Esophagus squamous epithelium (tissue), 5 donors: Measurements from ENCODE around the gene EEF1AKMT4. TPM values are rescaled to one million over a fixed set of nuclear protein-coding genes. Genes with fewer than 3 reads are reported as not detected.
A peak's percentile ranks its signal among the peaks of the same experiment; 100 is the strongest.

Source experiments
- DNase-seq: peaks from one replicate; lab custom pipeline; 2025; lab: John Stamatoyannopoulos, UW
- H3K27ac ChIP-seq, 4 donors: fragments of 200-600 bp; sonication (generic); one replicate each; pipeline ENCODE4 v1.5.1; 2016 to 2019; ENCODE audit warnings: mild to moderate bottlenecking in 1 of 4
- H3K27me3 ChIP-seq, 4 donors: fragments of 200-600 bp; sonication (generic); 1 replicate in 3 of 4; 2 replicates in 1 of 4; pipeline versions ENCODE4 v1.5.1 to v1.6.0; 2017 to 2021; ENCODE audit warnings: antibody characterized with exemption in 1 of 4
- H3K36me3 ChIP-seq, 3 donors: fragments of 200-600 bp; sonication (generic); one replicate each; pipeline ENCODE4 v1.5.1; 2016 to 2019
- H3K4me1 ChIP-seq, 3 donors: fragments of 200-600 bp; sonication (generic); one replicate each; pipeline ENCODE4 v1.5.1; 2017 to 2019
- H3K4me3 ChIP-seq, 4 donors: fragments of 200-600 bp; sonication (generic); 1 replicate in 3 of 4; 2 replicates in 1 of 4; pipeline ENCODE4 v1.5.1; 2016 to 2019; ENCODE audit warnings: mild to moderate bottlenecking in 2 of 4, moderate library complexity in 1 of 4
- H3K9me3 ChIP-seq, 3 donors: fragments of 200-600 bp; sonication (generic); one replicate each; pipeline ENCODE4 v1.5.1; 2016 to 2019
- CTCF ChIP-seq, 6 experiments: fragments of 450-650 bp in 4 of 6; fragments of 200-600 bp in 2 of 6; sonication (generic) in 2 of 6; IDR thresholded peaks; one replicate each; pipeline ENCODE4 v1.5.1; 2016 to 2019; ENCODE audit warnings: antibody characterized with exemption in 6 of 6, mild to moderate bottlenecking in 4 of 6, moderate library complexity in 4 of 6
- POLR2A ChIP-seq, 4 donors: fragments of 450-650 bp; IDR thresholded peaks; one replicate each; pipeline ENCODE4 v1.6.1; 2017; ENCODE audit warnings: antibody characterized with exemption in 4 of 4, mild to moderate bottlenecking in 4 of 4, moderate library complexity in 3 of 4
- WGBS, 2 donors: methylation state at CpG; one replicate each; pipeline ENCODE4 v1.1.5; 2018; 5-methylcytosine and 5-hydroxymethylcytosine counted together
- intact Hi-C: fragments of 100-400 bp; cut with DNase I; formaldehyde crosslinking; loops from one replicate; pipeline ENCODE4 v1.15.0; 2022
- total RNA-seq, 4 donors: library from RNA; depleted of rRNA; stranded (reverse); fragments of >200 nt; gene quantifications; one replicate each; pipeline ENCODE4 v1.1.0, GENCODE V29; 2016
- donor health status: DM: yes; HTN: yes; CAD: no.

Gene EEF1AKMT4
- total RNA-seq, 4 donors from 2014 or later = 8.1 to 13.4 (median 10.3) TPM

GRCh38 chr3:184298759-184299487 is 49.5 kb downstream of the EEF1AKMT4 start, which contains the start of gene PSMD2:
Gene PSMD2, plus strand, starts transcription at chr3:184299241. Its CDS starts 26 bp downstream, at chr3:184299267.
- intact Hi-C loops = no loop called here
- no peaks in the 10 kb centered on the region for H3K27me3 ChIP-seq
- H3K36me3 ChIP-seq = peaks cover 24 to 39% (median 28%) of the 10 kb centered on the region in 3 donors
- peak within 1 kb of the TSS; percentile 86 to 92 (median 88) for H3K27ac ChIP-seq
- DNase-seq = peak; percentile 84
- peaks cover 9 to 23% (median 13%) of the 10 kb centered on the region in 3 donors for H3K4me1 ChIP-seq
- TF ChIP-seq POLR2A (IDR thresholded peaks at IDR 0.05) (peak in 3 of 4 donors; percentile 68 to 85 (median 81)), CTCF (IDR thresholded peaks at IDR 0.05) (peak in 1 of 6 experiments; percentile 6)
- H3K4me3 ChIP-seq = peak within 1 kb of the TSS; percentile 79 to 99 (median 91)
- WGBS, 2 donors = 0% methylated on average over 17 to 21 of the region's 78 CpGs
- H3K9me3 ChIP-seq = no peaks in the 10 kb centered on the region

GRCh38 chr3:184299488-184300377 is 50.3 kb downstream of the EEF1AKMT4 start:
- no peak for TF ChIP-seq CTCF (IDR thresholded peaks at IDR 0.05)
- peak in 1 of 4 donors; percentile 7 for TF ChIP-seq POLR2A (IDR thresholded peaks at IDR 0.05)
- Histone ChIP-seq H3K27me3 (no peaks in the 10 kb centered on the region), H3K27ac (peak overlapping the region; percentile 86 to 92 (median 88)), H3K9me3 (no peaks in the 10 kb centered on the region), H3K4me1 (peaks cover 9 to 23% (median 13%) of the 10 kb centered on the region in 3 donors), H3K36me3 (peaks cover 24 to 47% (median 37%) of the 10 kb centered on the region in 3 donors), H3K4me3 (peak overlapping the region; percentile 79 to 99 (median 91))
- 14 to 21% methylated on average over 22 to 29 of the region's 29 CpGs for WGBS, 2 donors
- intact Hi-C loops = loop anchor here (10.0 kb wide), 1 partner anchor 55 kb away; no protein-coding TSS in a partner anchor
- DNase-seq = no peak

- DNase-seq = no peak
- H3K9me3 ChIP-seq = no peaks in the 10 kb centered on the region
- H3K27me3 ChIP-seq = no peaks in the 10 kb centered on the region
- TF ChIP-seq POLR2A (IDR thresholded peaks at IDR 0.05) (no peak), CTCF (IDR thresholded peaks at IDR 0.05) (no peak)
- H3K4me3 ChIP-seq = peak overlapping the region in 2 of 4 donors; percentile 86 to 96
- peaks cover 9 to 23% (median 13%) of the 10 kb centered on the region in 3 donors for H3K4me1 ChIP-seq
- intact Hi-C loops = loop anchor here (10.0 kb wide), 1 partner anchor 54 kb away; no protein-coding TSS in a partner anchor
- 48 to 64% methylated on average over 3 of the region's 3 CpGs for WGBS, 2 donors
- H3K27ac ChIP-seq = peak overlapping the region in 3 of 4 donors; percentile 87 to 92 (median 90)
- H3K36me3 ChIP-seq = peaks cover 24 to 53% (median 37%) of the 10 kb centered on the region in 3 donors
Observed at GRCh38 chr3:184300378-184300720, 50.9 kb downstream of the EEF1AKMT4 start.

GRCh38 chr3:184305577-184305976 is 56.1 kb downstream of the EEF1AKMT4 start:
- intact Hi-C loops = loop anchor here (10.0 kb wide), 1 partner anchor 49 kb away; no protein-coding TSS in a partner anchor
- no peak for DNase-seq
- H3K4me1 ChIP-seq = peaks cover 0 to 5% (median 2%) of the 10 kb centered on the region in 3 donors
- H3K27ac ChIP-seq = no peak overlapping the region
- H3K36me3 ChIP-seq = peaks cover 38 to 94% (median 66%) of the 10 kb centered on the region in 3 donors
- no peak overlapping the region for H3K4me3 ChIP-seq
- no peaks in the 10 kb centered on the region for H3K9me3 ChIP-seq
- WGBS, 2 donors = 38 to 45% methylated on average over 1 of the region's 1 CpG
- TF ChIP-seq POLR2A (IDR thresholded peaks at IDR 0.05) = no peak
- TF ChIP-seq CTCF (IDR thresholded peaks at IDR 0.05) = peak in 3 of 6 experiments; percentile 18 to 44 (median 37)
- H3K27me3 ChIP-seq = no peaks in the 10 kb centered on the region
